HG03575 (cell line): ENCODE measurements around the gene ZNF775.

Source experiments
- ATAC-seq: cut with Tn5 transposase; IDR thresholded peaks from one replicate; pipeline ENCODE4 v1.9.1; 2021; ENCODE audit not compliant: unreplicated experiment, insufficient number of reproducible peaks, low FRiP score; ENCODE audit errors: extremely low read depth

Gene ZNF775

DNA sequence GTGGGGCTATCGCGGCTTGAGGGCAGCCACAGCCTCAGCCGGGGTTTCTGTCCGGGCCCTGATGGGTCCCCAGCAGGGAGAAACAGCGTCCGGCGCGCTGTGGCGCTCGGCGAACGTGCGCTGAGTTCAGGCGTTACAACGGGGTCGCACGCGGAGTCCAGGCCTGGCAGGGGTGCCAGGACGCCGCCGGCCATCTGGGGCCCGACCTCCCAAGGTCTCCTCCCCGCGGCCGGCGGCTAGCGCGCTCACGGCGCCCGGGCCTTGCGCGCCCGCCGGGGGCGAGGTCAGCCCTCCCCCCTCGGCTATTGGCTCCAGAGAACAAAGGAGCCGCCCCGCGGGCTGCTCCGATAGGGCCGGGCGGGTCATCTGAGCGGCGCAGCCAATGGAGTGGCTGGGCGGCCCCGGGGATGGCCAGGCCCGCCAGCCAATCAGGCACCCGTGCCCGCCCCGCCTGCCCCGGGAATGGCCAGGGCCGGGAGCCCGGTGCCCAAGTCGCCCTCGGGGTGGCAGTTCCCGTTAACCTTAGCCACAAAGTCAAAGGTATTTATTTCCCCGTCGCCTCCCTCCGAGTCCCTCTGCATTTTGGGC, at the start of gene ZNF775:
ZNF775 (plus strand) TSS at position 478 of the 588 bp plus-strand sequence. CDS start 9,141 bp downstream, outside the sequence.
- ATAC-seq: peak; percentile 35

DNA sequence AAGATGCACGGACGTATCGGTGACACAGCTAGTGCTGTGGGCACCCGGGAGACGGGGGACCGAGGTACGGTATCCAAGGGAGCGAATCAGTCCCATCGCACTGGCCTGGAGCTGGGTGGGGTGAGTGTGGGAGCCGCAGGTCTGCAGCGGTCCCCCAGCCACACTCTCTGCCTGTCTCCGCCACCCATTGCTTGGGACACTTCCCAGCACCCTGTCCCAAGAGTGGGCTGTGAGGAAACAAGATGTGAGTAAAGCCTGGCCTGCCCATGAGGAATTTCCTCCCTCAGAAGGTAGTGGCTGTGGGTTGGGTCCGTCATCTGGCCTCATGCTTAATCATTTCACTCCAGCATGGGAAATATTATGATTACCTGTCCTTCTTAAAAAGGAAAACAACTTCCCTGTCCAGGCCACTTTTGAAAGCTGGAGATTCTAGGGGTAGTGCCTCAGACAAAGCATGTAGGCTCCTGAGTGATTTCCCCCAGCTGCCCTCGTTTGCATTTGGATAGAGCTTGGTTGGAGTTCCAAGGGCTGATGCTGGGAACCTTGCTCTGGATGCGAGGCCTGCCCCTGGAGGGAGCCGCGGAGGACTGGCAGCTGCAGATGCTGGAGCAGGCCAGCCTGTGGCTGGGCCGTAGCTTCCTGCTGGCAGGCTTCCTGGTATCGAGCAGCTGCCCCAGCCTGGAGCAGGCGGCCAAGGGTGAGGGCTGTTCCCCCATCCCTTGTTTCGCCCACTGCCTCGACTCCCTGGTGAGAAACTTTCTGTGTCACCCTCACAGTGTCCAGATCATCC, 49.6 kb upstream of the ZNF775 start:
- no peak for ATAC-seq

DNA sequence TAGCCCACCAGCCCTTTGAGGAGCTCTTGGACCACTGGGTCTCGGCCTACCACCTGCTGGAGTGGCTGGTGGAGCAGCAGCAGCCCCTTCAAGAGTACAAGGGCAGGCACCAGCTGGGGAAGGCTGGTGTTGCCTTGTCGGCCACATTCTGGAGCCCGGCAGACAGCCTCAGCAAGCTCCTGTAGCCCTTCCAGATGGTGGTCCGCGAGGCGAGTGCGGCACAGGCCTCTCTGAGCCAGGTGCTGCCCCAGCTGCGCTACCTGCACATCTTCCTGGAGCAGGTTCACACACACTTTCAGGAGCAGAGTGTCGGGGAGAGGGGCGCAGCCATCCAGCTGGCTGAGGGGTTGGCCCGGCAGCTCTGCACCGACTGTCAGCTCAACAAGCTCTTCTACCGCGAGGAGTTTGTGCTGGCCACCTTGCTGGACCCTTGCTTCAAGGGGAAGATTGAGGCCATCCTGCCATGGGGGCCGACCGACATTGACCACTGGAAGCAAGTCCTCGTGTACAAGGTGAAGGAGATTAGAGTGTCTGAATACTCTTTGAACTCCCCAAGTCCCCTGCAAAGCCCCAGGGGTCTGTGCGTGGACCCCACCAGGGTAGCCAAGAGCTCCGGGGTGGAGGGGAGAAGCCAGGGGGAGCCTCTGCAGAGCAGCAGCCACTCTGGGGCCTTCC, 48.8 kb upstream of the ZNF775 start:
- no peak for ATAC-seq

DNA sequence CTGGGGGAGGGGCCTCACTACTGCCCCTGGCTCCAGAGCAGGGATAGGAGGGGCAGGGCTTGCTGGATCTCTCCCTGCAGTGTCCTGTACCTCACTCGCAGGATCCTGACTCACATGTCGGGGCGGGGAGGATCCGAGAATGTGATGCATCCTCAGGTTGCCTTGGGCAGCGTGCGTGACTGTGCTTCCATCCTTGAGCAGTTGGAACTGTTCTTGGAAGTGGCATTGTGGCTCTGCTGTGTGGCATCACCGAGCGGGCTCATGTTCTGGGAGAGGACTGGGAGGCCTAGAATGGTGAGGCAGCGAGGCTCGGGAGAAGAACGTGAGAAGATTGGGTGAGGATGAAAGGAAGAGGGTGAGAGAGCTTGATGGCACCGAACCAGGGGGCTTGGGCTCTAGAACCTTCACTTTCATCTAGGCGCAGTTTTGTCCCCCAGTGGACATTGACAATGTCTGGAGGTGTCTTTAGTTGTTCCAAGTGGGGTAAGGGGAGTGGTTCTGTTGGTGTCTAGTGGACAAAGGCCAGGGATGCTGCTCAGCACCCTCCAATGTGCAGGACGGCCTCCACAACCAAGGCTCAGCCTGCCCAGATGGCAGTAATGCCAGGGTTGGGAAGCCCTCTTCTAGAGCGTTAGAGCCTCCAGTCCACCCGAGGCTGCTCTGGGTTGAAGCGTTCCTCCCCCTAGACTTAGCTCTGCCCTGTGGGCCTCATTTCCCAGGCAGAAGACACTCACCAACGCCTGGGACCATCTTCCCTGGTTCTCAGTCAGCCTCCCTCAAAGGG, 46.1 kb upstream of the ZNF775 start:
- ATAC-seq: no peak

DNA sequence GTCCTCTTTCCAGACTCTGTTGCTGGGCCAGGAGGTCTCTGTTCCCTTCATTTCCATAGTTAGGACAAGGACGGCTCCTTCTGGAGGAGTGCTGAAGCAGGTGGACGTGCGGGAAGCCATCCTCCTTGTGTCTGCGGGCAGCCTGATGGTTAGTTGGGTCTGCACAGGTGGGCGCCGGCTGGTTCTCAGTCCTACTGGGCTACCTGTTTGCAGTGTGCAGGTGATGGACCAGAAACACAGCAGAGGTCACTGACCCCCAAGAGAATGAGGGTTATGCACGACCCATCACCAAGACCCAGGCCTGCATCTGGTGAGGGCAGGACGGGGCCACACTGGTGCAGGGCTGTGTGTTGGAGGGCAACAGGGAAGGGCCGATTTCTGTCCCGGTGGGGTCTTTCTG, 45.5 kb upstream of the ZNF775 start:
- ATAC-seq: no peak

DNA sequence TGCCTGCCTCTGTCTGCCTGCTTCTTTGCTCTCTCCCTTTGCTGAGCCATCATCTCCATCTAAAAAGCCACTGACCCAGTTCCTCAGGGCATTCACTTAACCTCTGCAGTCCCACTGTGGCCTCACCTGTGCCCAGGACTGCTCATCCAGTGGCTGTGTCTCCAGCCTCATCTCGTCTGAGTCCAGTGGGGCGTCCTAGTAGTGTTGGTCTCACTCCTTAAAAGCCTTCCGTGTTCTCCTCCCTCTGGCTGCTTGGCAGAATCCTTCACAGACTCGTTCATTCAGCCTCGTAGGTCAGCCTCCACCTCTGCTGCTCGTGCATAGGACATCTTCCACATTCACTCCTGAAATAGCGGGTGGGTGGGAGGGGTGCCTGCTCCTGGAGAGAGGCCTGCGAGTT, 45.0 kb upstream of the ZNF775 start:
- ATAC-seq: no peak

DNA sequence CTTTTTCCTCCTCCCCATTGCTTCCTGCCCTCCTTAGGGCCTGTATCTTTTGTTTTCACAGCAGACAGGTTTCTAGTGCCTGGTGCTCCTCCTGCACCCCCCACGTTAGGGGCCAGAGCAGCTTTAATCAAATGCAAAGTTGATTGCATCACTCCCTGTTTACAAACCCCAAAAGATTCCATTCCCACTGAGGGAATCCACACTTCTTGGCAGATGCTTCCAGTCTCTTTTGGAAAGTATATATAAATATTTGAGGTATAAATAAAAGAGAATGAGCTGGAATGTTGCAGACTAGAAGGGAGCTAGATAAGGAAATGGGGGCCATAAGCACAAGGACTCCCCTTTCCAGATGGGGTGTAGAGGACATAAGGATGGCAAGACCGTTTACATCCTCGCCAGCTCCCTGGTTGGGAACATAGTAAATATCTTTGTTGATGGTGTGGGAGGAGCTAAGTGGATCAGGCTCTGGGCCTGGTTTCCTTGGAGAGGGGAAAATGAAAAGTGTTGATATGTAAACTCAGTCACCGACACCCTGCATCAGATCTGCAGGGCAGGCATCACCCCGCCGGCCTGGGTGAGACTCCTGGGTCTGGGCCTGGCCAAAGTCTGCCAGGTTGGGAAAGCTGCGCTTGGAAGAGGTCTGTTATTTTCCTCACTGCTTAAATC, 43.9 kb upstream of the ZNF775 start:
- no peak for ATAC-seq

DNA sequence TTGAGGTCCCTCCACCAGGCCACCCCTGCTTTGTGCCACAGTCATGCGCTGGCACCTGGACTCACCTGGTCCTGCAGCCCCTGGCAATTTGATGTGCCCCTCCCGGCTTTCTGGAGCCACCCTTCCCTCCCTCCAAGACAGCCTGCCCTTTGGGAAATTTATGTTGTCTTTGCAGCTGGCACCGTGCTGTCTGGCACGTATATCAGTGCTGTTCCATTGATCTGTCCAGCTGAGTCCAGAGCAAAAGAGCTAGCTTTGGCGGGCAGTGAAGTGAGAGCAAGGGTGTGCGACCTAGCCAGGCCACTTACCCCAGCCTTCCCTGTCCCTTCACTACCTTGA, 43.4 kb upstream of the ZNF775 start:
- no peak for ATAC-seq

DNA sequence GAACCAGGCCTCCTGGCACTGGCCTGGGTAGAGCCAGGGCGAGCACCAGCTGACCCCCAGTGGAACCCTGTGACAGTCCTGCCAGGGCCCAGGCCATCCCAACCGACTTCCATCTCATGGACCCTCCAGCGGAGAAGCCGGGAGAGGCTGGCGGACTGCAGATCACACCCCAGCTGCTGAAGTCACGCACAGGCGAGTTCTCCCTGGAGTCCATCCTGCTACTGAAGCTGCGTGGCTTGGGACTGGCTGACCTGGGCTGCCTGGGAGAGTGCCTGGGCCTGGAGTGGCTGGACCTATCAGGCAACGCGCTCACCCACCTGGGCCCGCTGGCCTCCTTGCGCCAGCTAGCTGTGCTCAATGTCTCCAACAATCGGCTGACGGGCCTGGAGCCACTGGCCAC, 42.4 kb upstream of the ZNF775 start:
- no peak for ATAC-seq

DNA sequence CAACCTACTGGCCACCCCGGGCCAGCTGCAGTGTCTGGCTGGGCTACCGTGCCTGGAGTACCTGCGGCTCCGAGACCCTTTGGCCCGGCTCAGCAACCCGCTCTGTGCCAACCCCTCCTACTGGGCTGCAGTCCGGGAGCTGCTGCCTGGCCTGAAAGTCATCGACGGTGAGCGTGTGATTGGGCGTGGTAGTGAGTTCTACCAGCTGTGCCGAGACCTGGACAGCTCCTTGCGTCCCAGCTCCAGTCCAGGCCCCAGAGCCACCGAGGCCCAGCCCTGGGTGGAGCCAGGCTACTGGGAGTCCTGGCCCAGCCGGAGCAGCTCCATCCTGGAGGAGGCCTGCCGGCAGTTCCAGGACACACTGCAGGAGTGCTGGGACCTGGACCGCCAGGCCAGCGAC, 42.0 kb upstream of the ZNF775 start:
- ATAC-seq: no peak

DNA sequence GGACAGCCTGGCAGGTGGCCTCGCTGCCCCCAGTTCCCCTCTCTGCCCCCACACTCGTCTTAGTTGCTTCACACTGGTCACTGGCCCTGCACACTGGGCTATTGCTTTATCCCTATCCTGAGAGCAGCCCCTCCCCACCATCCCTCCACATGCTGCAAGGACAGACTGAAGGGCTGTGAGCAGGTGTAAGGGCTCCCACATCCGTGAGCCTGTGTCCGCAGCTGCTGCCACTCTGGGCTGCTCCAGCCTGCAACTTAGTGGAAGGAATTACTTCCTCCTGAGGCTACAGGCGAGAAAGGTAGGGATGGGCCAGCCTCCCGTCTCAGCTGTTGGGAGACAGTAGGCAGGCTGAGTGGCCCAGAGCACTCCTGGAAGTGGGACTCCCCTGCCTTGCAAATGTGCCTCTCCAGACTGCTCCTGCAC, 41.5 kb upstream of the ZNF775 start:
- ATAC-seq: no peak

DNA sequence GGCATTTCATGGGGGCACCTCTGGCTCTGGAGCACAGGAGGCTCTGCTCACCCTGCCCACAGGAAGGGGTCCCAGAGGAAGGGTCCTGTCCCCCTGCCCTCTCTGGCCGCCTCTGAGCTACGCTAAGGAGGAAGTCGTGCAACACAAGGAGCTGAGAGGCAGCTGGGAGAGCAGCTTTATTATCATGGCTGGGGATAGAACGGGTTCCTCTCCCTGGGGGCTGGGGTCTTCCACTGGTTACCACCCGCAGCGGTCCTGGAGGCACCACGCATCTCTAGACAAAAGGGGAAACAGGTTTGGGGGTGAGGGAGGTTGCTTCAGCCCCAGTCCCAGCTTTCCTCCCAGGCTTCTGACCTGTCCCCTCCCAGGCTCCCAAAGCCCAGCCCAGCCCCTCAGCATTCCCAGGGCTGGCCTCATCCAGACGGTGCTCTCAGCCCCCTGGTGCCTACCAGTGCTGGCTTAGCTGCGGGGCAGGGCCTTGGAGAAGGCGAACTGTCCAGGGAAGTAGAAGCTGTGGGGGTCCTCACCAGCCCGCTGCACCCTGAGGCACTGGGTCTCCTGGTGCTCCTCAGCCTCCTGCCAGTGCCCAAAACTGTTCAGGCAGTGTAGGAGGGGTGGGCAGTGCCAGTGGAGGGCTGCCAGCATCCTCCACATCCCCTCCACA, 40.8 kb upstream of the ZNF775 start:
- no peak for ATAC-seq

DNA sequence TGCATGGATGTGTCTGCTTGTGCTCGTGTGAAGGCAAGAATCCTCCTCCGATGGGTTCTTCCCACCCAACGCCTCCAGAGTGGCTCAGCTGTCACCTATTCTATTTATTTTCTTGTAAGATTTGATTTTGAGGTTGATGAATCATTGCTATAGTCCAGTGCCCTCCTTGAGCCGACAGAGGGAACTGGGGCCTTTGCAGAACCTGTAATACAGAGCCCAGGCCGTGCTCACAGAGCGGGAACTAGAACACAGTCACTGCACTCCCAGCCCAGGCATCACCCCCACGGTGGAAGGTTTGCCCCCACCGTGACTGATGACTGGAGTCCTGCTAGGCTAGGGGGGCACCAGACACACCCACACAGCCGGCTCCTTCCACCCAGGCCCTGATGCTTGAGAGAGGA, 39.7 kb upstream of the ZNF775 start:
- ATAC-seq: no peak

DNA sequence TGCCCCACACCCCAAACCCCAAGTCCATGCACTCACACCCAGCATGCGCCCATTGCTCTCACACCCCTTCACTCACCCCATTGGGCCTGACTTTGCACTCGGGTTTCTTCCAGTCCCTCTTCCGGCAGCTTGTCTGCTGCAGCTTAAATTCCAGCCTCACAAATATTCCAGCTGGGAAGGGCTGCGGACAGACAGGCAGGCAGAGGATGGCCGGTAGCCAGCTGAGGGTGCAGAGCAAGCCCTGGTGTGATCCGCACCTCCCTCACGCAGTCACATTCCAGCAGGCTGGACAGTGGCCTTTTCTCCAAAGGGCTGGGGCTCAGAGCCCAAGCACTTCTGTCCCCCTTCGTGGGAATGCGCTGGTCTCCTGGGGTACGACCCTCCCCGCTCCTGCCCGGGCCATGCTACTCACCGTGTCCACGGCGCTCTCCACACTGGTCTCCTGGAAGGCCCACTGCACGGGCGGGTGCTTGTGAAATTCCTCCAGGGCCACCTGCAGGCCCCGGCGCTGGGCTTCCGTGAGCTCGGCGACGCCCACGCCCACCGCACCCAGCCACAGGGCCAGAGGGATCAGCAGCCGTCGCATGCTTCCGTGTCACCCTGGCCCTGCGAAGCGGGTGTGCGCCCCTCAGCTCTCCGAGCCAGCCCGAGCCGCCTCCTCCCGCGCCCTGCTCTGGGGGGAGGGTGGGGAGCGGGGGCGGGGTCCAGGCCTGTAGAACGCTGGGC, 38.9 kb upstream of the ZNF775 start:
- ATAC-seq: no peak

DNA sequence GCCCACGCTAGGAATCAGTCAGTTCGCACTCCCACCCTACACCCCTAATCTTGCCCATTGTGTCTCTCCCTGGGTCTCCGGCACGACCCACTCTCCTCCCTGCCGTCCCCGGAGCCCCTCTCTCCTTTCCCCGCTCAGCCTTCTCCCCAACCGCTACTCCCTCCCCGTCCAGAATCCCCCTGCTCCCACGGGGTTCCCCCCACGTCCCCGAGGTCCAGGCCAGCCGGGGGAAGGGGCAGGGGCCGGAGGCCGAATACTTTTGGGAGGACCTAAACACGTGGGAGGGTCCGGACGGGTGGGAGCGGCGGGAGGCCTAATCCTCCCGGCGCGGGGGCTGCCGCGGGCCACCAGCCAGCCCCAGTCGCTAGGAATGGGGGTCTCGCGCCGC, 38.3 kb upstream of the ZNF775 start:
- ATAC-seq: no peak

DNA sequence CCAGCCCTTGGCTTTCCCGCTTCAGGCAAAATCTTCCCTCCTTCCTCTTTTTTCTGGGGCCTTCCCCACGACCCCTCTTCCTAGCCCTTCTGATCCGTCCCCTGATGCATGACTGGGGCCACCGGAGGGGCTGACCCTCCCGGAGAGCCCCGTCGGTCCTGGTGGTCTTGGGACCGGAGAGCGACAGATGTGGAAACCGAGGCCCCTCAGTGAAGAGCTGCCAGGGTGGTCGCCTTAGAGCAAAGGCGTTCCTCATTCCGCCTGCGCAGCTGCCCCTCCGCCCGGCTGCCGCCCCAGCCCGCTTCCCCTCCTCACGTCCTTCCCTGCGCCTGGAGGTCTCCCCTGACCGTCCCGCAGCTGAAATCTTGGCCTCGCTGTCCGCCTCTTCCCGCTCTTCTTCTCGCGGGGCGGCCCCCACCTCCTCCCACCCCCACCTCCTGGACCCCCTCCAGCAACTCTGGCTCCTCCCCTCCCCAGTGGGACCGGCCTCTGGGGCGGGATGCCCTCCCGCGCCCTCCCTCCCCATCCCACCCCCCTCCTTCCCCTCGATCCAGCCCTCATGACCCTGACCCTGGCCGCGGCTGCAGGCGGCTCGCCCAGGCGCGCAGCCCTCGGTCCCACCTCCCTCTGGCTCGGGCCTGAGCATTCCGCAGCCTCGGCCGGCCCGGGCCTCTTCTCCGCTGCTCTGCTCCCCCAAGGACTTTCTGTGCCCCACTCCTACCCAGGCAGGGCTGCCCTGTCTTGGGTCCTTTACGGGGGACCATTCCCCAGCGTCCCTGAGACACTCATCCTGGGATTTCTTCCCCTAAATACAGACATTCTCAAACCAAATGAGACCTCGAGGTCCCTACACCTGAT, 37.6 kb upstream of the ZNF775 start, which contains the start of gene RARRES2:
RARRES2 (minus strand) TSS at position 367 of the 858 bp plus-strand sequence. CDS start 1,020 bp downstream, outside the sequence.
- ATAC-seq: no peak

DNA sequence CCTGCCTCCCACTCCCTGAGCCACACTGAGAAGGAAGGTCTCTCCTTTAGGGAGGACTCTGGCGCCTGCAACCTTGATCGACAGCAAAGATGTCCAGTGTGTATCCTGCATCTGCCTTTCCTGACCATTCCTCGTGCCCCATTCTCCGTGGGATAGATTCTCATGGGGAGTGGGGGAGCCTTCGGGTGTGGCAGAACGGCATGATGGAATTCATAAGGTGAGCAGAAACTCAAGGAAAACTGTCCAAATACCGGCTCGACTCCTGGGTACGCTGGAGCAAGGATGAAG, 37.1 kb upstream of the ZNF775 start:
- no peak for ATAC-seq
